H9 (cell line): ENCODE data around the gene FAM32A. TPM values are rescaled to one million over a fixed set of nuclear protein-coding genes. Genes with fewer than 3 reads are reported as not detected.

ENCODE experiments used
- DNase-seq: peaks from one replicate; pipeline ENCODE4 v3.0.0-alpha.2; 2017
- H2AFZ ChIP-seq: one replicate; pipeline ENCODE4 v1.6.1; 2013; ENCODE audit warnings: mild to moderate bottlenecking, low read length, control low read depth, moderate library complexity
- H2AK5ac ChIP-seq: 2 replicates; pipeline ENCODE4 v1.6.1; 2013; ENCODE audit warnings: low read length, control low read depth, mixed read lengths; ENCODE audit not compliant: insufficient read length
- H2BK120ac ChIP-seq: one replicate; pipeline ENCODE4 v1.6.1; 2013; ENCODE audit warnings: low read depth, mild to moderate bottlenecking, low read length, control low read depth, inconsistent platforms; ENCODE audit not compliant: poor library complexity, severe bottlenecking
- H2BK12ac ChIP-seq: 2 replicates; pipeline ENCODE4 v1.6.1; 2013; ENCODE audit warnings: low read length, control low read depth, mixed read lengths, low read depth; ENCODE audit not compliant: insufficient read length
- H2BK15ac ChIP-seq: 2 replicates; pipeline ENCODE4 v1.6.1; 2013; ENCODE audit warnings: low read depth, low read length, control low read depth
- H2BK20ac ChIP-seq: one replicate; pipeline ENCODE4 v1.6.1; 2013; ENCODE audit warnings: low read depth, mild to moderate bottlenecking, low read length, control low read depth, inconsistent platforms; ENCODE audit not compliant: poor library complexity, severe bottlenecking
- H2BK5ac ChIP-seq: 2 replicates; pipeline ENCODE4 v1.6.1; 2013; ENCODE audit warnings: low read length, control low read depth, mixed read lengths; ENCODE audit not compliant: insufficient read length
- H3K14ac ChIP-seq: 2 replicates; pipeline ENCODE4 v1.6.1; 2013; ENCODE audit warnings: low read length, control low read depth; ENCODE audit not compliant: insufficient read depth
- H3K18ac ChIP-seq: 2 replicates; pipeline ENCODE4 v1.6.1; 2013; ENCODE audit warnings: low read depth, mild to moderate bottlenecking, mixed read lengths, low read length, control low read depth; ENCODE audit not compliant: insufficient read length
- H3K23ac ChIP-seq: 2 replicates; pipeline ENCODE4 v1.6.1; 2013; ENCODE audit warnings: low read length, control low read depth, mixed read lengths, low read depth; ENCODE audit not compliant: insufficient read length
- H3K23me2 ChIP-seq: 2 replicates; pipeline ENCODE4 v1.6.1; 2013; ENCODE audit warnings: low read depth, mild to moderate bottlenecking, mixed read lengths, low read length, control low read depth; ENCODE audit not compliant: insufficient read length, poor library complexity, severe bottlenecking
- H3K27ac ChIP-seq: 2 replicates; pipeline ENCODE4 v1.5.1; 2013; ENCODE audit warnings: low read length, control low read depth, mixed read lengths, low read depth; ENCODE audit not compliant: insufficient read length
- H3K27me3 ChIP-seq: 2 replicates; pipeline ENCODE4 v1.6.1; 2013; ENCODE audit warnings: low read length, control low read depth, inconsistent platforms; ENCODE audit not compliant: insufficient read depth
- H3K4ac ChIP-seq: 2 replicates; pipeline ENCODE4 v1.6.1; 2013; ENCODE audit warnings: low read depth, mild to moderate bottlenecking, control low read depth, inconsistent platforms, low read length, moderate library complexity
- H3K4me1 ChIP-seq: 2 replicates; pipeline ENCODE4 v1.6.1; 2013; ENCODE audit warnings: low read length, control low read depth, inconsistent platforms; ENCODE audit not compliant: insufficient read depth
- H3K4me2 ChIP-seq: 2 replicates; pipeline ENCODE4 v1.6.1; 2013; ENCODE audit warnings: low read length, control low read depth, mixed read lengths; ENCODE audit not compliant: insufficient read length, insufficient read depth
- H3K56ac ChIP-seq: 2 replicates; pipeline ENCODE4 v1.6.1; 2013; ENCODE audit warnings: low read depth, mild to moderate bottlenecking, mixed read lengths, low read length, control low read depth; ENCODE audit not compliant: insufficient read length
- H3K79me1 ChIP-seq: 2 replicates; pipeline ENCODE4 v1.6.1; 2013; ENCODE audit warnings: low read depth, mild to moderate bottlenecking, moderate library complexity, low read length, control low read depth, inconsistent platforms; ENCODE audit not compliant: insufficient read depth, poor library complexity, severe bottlenecking
- H3K79me2 ChIP-seq: 2 replicates; pipeline ENCODE4 v1.6.1; 2013; ENCODE audit warnings: low read length, control low read depth, inconsistent platforms; ENCODE audit not compliant: insufficient read depth
- H3K9ac ChIP-seq: 2 replicates; pipeline ENCODE4 v1.6.1; 2013; ENCODE audit warnings: low read length, control low read depth, mixed read lengths; ENCODE audit not compliant: insufficient read length; ENCODE audit errors: extremely low read depth
- H3K9me3 ChIP-seq: one replicate; pipeline ENCODE4 v1.6.1; 2013; ENCODE audit warnings: low read depth, low read length, inconsistent platforms; ENCODE audit not compliant: control insufficient read depth
- H3T11ph ChIP-seq: one replicate; pipeline ENCODE4 v1.6.1; 2013; ENCODE audit warnings: mild to moderate bottlenecking, low read length, control low read depth, inconsistent platforms
- H4K20me1 ChIP-seq: one replicate; pipeline ENCODE4 v1.6.1; 2013; ENCODE audit not compliant: control insufficient read depth, insufficient read length, insufficient read depth
- H4K5ac ChIP-seq: 2 replicates; pipeline ENCODE4 v1.6.1; 2013; ENCODE audit warnings: low read depth, mild to moderate bottlenecking, mixed read lengths, low read length, control low read depth; ENCODE audit not compliant: insufficient read length
- H4K8ac ChIP-seq: replicated peaks from 2 replicates; pipeline ENCODE4 v1.6.1; 2013; ENCODE audit warnings: low read length, control low read depth, mixed read lengths, low read depth; ENCODE audit not compliant: insufficient read length
- H4K91ac ChIP-seq: 2 replicates; pipeline ENCODE4 v1.6.1; 2013; ENCODE audit warnings: low read depth, mild to moderate bottlenecking, moderate library complexity, mixed read lengths, low read length, control low read depth; ENCODE audit not compliant: insufficient read length
- H3K27ac Mint-ChIP-seq, 3 experiments: 2 replicates in 2 of 3; 3 replicates in 1 of 3; pipeline ENCODE4 v1.8.0; 2020 to 2021; ENCODE audit warnings: mixed read lengths in 3 of 3, mild to moderate bottlenecking in 1 of 3, moderate library complexity in 1 of 3
- H3K27me3 Mint-ChIP-seq: 2 replicates; pipeline ENCODE4 v1.8.0; 2021; ENCODE audit warnings: low read depth, mild to moderate bottlenecking, moderate library complexity, mixed read lengths
- H3K36me3 Mint-ChIP-seq, 3 experiments: 2 replicates in 2 of 3; 3 replicates in 1 of 3; pipeline ENCODE4 v1.8.0; 2020 to 2021; ENCODE audit warnings: low read depth in 3 of 3, mixed read lengths in 3 of 3; ENCODE audit not compliant: insufficient read depth in 1 of 3
- H3K4me1 Mint-ChIP-seq, 2 experiments: 2 replicates each; pipeline ENCODE4 v1.8.0; 2020; ENCODE audit warnings: mixed read lengths in 2 of 2
- H3K4me3 Mint-ChIP-seq, 2 experiments: 2 replicates in 1 of 2; 3 replicates in 1 of 2; pipeline ENCODE4 v1.8.0; 2020 to 2021; ENCODE audit warnings: mild to moderate bottlenecking in 2 of 2, mixed read lengths in 2 of 2, moderate library complexity in 1 of 2
- H3K9me3 Mint-ChIP-seq, 2 experiments: 2 replicates in 1 of 2; 3 replicates in 1 of 2; pipeline ENCODE4 v1.8.0; 2020; ENCODE audit warnings: mild to moderate bottlenecking in 2 of 2, mixed read lengths in 2 of 2, moderate library complexity in 1 of 2
- WGBS: extraction: QIAGEN DNeasy Blood & Tissue Kit; methylation state at CpG from one replicate; pipeline ENCODE4 v1.1.7; 2013; ENCODE audit warnings: missing lambda C conversion rate, low lambda C conversion rate, mixed read lengths; ENCODE audit not compliant: insufficient read length; ENCODE audit errors: extremely low coverage; 5-methylcytosine and 5-hydroxymethylcytosine counted together
- total RNA-seq: library from RNA; stranded (reverse); gene quantifications from 2 replicates; pipeline ENCODE4 v1.2.1, GENCODE V29; 2021
- TF ChIP-seq, protein P1 (sequence below): fragments of 200-600 bp; sonication (generic); conservative IDR thresholded peaks from 3 replicates; pipeline ENCODE4 v1.8.0; 2021; ENCODE audit warnings: antibody characterized with exemption, mild to moderate bottlenecking

The FAM32A gene
- total RNA-seq, 1 experiment from 2014 or later, result 91.9 TPM

GRCh38 chr19:16218851-16219250, 33.6 kb downstream of the FAM32A start:
- Mint-ChIP-seq H3K4me1 (0 out of 4 replicates have a peak, but pooled peaks cover 0 to 2% of the 10 kb centered on the region in 2 experiments), H3K4me3 (no peak overlapping the region), H3K27ac (no peak overlapping the region), H3K9me3 (peaks cover 23 to 28% of the 10 kb centered on the region in 2 experiments), H3K36me3 (peaks cover 43 to 60% (median 47%) of the 10 kb centered on the region in 3 experiments), H3K27me3 (peaks cover 4% of the 10 kb centered on the region; the same call in 1 of the 2 replicates)
- Histone ChIP-seq H3K79me1 (no peaks in the 10 kb centered on the region), H3T11ph (no peak overlapping the region), H3K4ac (no peak overlapping the region), H2AK5ac (no peak overlapping the region), H4K20me1 (no peaks in the 10 kb centered on the region), H3K23me2 (no peaks in the 10 kb centered on the region), H3K4me1 (no peaks in the 10 kb centered on the region), H3K9ac (no peak overlapping the region), H3K27me3 (no peaks in the 10 kb centered on the region), H3K23ac (no peak overlapping the region), H2BK15ac (no peak overlapping the region), H3K18ac (no peak overlapping the region), H4K5ac (no peak overlapping the region), H2AFZ (no peak overlapping the region), H3K27ac (no peak overlapping the region), H3K56ac (no peak overlapping the region), H3K4me2 (no peak overlapping the region), H2BK20ac (no peak overlapping the region), H3K14ac (no peak overlapping the region), H3K79me2 (no peaks in the 10 kb centered on the region), H4K8ac (no peak overlapping the region), H2BK120ac (no peak overlapping the region), H3K9me3 (no peaks in the 10 kb centered on the region), H2BK12ac (no peak overlapping the region), H2BK5ac (no peak overlapping the region), H4K91ac (no peak overlapping the region)
- TF ChIP-seq, protein P1, sequence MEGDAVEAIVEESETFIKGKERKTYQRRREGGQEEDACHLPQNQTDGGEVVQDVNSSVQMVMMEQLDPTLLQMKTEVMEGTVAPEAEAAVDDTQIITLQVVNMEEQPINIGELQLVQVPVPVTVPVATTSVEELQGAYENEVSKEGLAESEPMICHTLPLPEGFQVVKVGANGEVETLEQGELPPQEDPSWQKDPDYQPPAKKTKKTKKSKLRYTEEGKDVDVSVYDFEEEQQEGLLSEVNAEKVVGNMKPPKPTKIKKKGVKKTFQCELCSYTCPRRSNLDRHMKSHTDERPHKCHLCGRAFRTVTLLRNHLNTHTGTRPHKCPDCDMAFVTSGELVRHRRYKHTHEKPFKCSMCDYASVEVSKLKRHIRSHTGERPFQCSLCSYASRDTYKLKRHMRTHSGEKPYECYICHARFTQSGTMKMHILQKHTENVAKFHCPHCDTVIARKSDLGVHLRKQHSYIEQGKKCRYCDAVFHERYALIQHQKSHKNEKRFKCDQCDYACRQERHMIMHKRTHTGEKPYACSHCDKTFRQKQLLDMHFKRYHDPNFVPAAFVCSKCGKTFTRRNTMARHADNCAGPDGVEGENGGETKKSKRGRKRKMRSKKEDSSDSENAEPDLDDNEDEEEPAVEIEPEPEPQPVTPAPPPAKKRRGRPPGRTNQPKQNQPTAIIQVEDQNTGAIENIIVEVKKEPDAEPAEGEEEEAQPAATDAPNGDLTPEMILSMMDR, result no peak
- no CpG with 5 or more reads among the region's 2 CpGs for WGBS
- DNase-seq, result no peak
